PC-3 (cell line): Measurements from ENCODE around the gene ATG7.

Source experiments
- CTCF ChIP-seq: fragments of 300-600 bp; sonication (generic); conservative IDR thresholded peaks from 2 replicates; pipeline ENCODE4 v1.5.1; 2017; ENCODE audit warnings: antibody characterized with exemption, low read depth, mild to moderate bottlenecking, low read length
- EZH2 ChIP-seq: fragments of 300-600 bp; sonication (generic); IDR thresholded peaks from one replicate; pipeline ENCODE4 v1.6.1; 2017; ENCODE audit warnings: antibody characterized with exemption, mild to moderate bottlenecking, low read length; ENCODE audit not compliant: unreplicated experiment
- EZH2phosphoT487 ChIP-seq: fragments of 300-600 bp; sonication (generic); IDR thresholded peaks from 2 replicates; pipeline ENCODE4 v1.6.1; 2018; ENCODE audit warnings: mild to moderate bottlenecking, antibody characterized with exemption, low read length, borderline replicate concordance

GRCh38 chr3:11363715-11364114 lies 91.5 kb downstream of the ATG7 start:
- TF ChIP-seq CTCF (no peak), EZH2phosphoT487 (no peak), EZH2 (no peak)
